Measurements from ENCODE around the gene MAP2K6.

MAP2K6 gene

DNA sequence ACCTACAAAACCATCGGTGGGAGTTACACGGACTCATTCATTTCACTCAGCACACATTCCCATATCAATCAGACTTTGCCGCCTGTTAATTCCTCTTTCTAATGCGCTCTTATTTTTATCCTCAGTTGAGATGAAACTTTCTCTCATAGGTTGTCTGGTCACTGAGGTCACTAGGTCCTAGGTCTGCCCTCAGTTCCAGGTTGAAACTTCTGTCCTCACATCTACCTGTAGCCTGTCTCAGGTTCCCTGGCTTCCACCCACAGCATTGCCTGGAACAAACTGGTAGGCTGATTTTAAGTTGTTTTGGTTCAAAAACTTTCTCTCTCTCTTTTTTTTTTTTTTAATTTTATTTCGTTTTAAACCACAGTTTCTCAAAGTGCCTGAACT, 119.7 kb downstream of the MAP2K6 start:
- TF ChIP-seq POLR2A (IDR thresholded peaks at IDR 0.05; ENCODE audit: low read depth, low read length): no peak
- TF ChIP-seq POU2F2 (IDR thresholded peaks at IDR 0.05; ENCODE audit: low read depth, low read length): no peak
- TF ChIP-seq SPI1 (IDR thresholded peaks at IDR 0.05; ENCODE audit: low read depth, low read length): no peak
- no peak for TF ChIP-seq POLR2AphosphoS5 (IDR thresholded peaks at IDR 0.05; ENCODE audit: low read depth, low read length)
- TF ChIP-seq PAX5 (IDR thresholded peaks at IDR 0.05; ENCODE audit: insufficient read depth, low read length, severe bottlenecking): no peak
- TF ChIP-seq TAF1 (IDR thresholded peaks at IDR 0.05; ENCODE audit: low read depth, low read length): no peak
- FAIRE-seq: no peak

DNA sequence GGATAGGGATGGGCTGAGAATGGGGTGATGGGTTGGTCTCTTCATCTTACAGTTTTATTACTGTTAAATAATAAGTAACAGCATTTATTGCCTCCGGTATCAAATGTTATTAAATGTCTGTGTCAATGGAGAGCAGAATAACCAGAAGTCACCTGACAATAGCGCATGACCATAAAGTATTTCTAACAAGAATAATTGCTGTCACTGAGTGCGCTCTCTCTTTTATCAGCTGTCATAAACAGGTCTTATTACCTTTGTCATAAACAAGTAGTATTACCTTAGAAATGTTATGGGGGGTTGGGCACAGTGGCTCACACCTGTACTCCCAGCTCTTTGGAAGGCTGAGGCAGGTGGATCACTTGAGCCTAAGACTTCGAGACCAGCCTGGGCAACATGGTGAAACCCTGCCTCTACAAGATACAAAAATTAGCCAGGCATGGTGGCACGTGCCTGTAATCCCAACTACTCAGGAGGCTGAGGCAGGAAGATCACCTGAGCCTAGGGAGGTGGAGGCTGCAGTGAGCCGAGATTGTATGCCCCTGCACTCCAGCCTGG, 120.6 kb downstream of the MAP2K6 start:
- FAIRE-seq: no peak
- no peak for DNase-seq (ENCODE audit: insufficient read length, low spot score)
- no peak for TF ChIP-seq SPI1 (IDR thresholded peaks at IDR 0.05; ENCODE audit: low read depth, low read length)
- no peak for TF ChIP-seq POLR2AphosphoS5 (IDR thresholded peaks at IDR 0.05; ENCODE audit: low read depth, low read length)
- no peak for TF ChIP-seq TAF1 (IDR thresholded peaks at IDR 0.05; ENCODE audit: low read depth, low read length)
- no peak for TF ChIP-seq POLR2A (IDR thresholded peaks at IDR 0.05; ENCODE audit: low read depth, low read length)
- TF ChIP-seq PAX5 (IDR thresholded peaks at IDR 0.05; ENCODE audit: insufficient read depth, low read length, severe bottlenecking): no peak
- TF ChIP-seq POU2F2 (IDR thresholded peaks at IDR 0.05; ENCODE audit: low read depth, low read length): no peak

More for the DNA sequence above, 119.7 kb downstream of the MAP2K6 start:
- no peak for DNase-seq (ENCODE audit: insufficient read length, low spot score)

DNA sequence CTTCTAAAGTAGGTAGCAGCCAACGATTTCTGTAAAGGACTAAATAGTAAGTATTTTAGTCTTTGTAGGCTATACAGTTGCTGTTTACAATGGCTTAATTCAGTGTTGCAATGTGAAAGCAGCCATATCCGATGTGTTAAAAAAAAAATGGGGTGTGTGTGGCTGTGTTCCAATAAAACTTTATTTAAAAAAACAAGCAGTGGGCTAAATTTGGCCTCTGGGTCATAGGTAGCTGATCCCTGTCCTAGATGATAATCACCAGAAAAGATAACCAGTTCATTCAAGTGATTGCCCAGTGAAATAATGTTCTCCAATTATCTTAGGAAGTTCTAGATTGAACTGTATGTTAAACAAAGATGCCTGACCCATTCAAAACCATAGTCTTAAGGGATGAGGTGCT, 124.3 kb downstream of the MAP2K6 start:
- no peak for TF ChIP-seq POU2F2 (IDR thresholded peaks at IDR 0.05; ENCODE audit: low read depth, low read length)
- TF ChIP-seq POLR2AphosphoS5 (IDR thresholded peaks at IDR 0.05; ENCODE audit: low read depth, low read length): no peak
- no peak for TF ChIP-seq POLR2A (IDR thresholded peaks at IDR 0.05; ENCODE audit: low read depth, low read length)
- no peak for TF ChIP-seq SPI1 (IDR thresholded peaks at IDR 0.05; ENCODE audit: low read depth, low read length)
- no peak for TF ChIP-seq TAF1 (IDR thresholded peaks at IDR 0.05; ENCODE audit: low read depth, low read length)
- TF ChIP-seq PAX5 (IDR thresholded peaks at IDR 0.05; ENCODE audit: insufficient read depth, low read length, severe bottlenecking): no peak
- DNase-seq (ENCODE audit: insufficient read length, low spot score): no peak
- no peak for FAIRE-seq

GRCh38 chr17:69539274-69539673, 124.8 kb downstream of the MAP2K6 start:
- no peak for DNase-seq (ENCODE audit: insufficient read length, low spot score)
- TF ChIP-seq SPI1 (IDR thresholded peaks at IDR 0.05; ENCODE audit: low read depth, low read length): no peak
- no peak for TF ChIP-seq POU2F2 (IDR thresholded peaks at IDR 0.05; ENCODE audit: low read depth, low read length)
- no peak for TF ChIP-seq PAX5 (IDR thresholded peaks at IDR 0.05; ENCODE audit: insufficient read depth, low read length, severe bottlenecking)
- TF ChIP-seq POLR2A (IDR thresholded peaks at IDR 0.05; ENCODE audit: low read depth, low read length): no peak
- no peak for TF ChIP-seq TAF1 (IDR thresholded peaks at IDR 0.05; ENCODE audit: low read depth, low read length)
- TF ChIP-seq POLR2AphosphoS5 (IDR thresholded peaks at IDR 0.05; ENCODE audit: low read depth, low read length): no peak
- no peak for FAIRE-seq

- no peak for FAIRE-seq
- no peak for DNase-seq (ENCODE audit: insufficient read length, low spot score)
- TF ChIP-seq POLR2AphosphoS5 (IDR thresholded peaks at IDR 0.05; ENCODE audit: low read depth, low read length): no peak
- no peak for TF ChIP-seq POU2F2 (IDR thresholded peaks at IDR 0.05; ENCODE audit: low read depth, low read length)
- TF ChIP-seq POLR2A (IDR thresholded peaks at IDR 0.05; ENCODE audit: low read depth, low read length): no peak
- TF ChIP-seq TAF1 (IDR thresholded peaks at IDR 0.05; ENCODE audit: low read depth, low read length): no peak
- TF ChIP-seq PAX5 (IDR thresholded peaks at IDR 0.05; ENCODE audit: insufficient read depth, low read length, severe bottlenecking): no peak
- no peak for TF ChIP-seq SPI1 (IDR thresholded peaks at IDR 0.05; ENCODE audit: low read depth, low read length)
These were observed 125.4 kb downstream of the MAP2K6 start for GRCh38 chr17:69539781-69540319.

- no peak for TF ChIP-seq POU2F2 (IDR thresholded peaks at IDR 0.05; ENCODE audit: low read depth, low read length)
- TF ChIP-seq SPI1 (IDR thresholded peaks at IDR 0.05; ENCODE audit: low read depth, low read length): no peak
- no peak for TF ChIP-seq POLR2AphosphoS5 (IDR thresholded peaks at IDR 0.05; ENCODE audit: low read depth, low read length)
- TF ChIP-seq PAX5 (IDR thresholded peaks at IDR 0.05; ENCODE audit: insufficient read depth, low read length, severe bottlenecking): no peak
- DNase-seq (ENCODE audit: insufficient read length, low spot score) (no peak), FAIRE-seq (no peak)
These were observed 125.9 kb downstream of the MAP2K6 start for GRCh38 chr17:69540356-69540755.

- TF ChIP-seq SPI1 (IDR thresholded peaks at IDR 0.05; ENCODE audit: low read depth, low read length): no peak
- TF ChIP-seq PAX5 (IDR thresholded peaks at IDR 0.05; ENCODE audit: insufficient read depth, low read length, severe bottlenecking): no peak
- no peak for TF ChIP-seq POU2F2 (IDR thresholded peaks at IDR 0.05; ENCODE audit: low read depth, low read length)
- TF ChIP-seq POLR2AphosphoS5 (IDR thresholded peaks at IDR 0.05; ENCODE audit: low read depth, low read length): no peak
- no peak for TF ChIP-seq POLR2A (IDR thresholded peaks at IDR 0.05; ENCODE audit: low read depth, low read length)
- no peak for TF ChIP-seq TAF1 (IDR thresholded peaks at IDR 0.05; ENCODE audit: low read depth, low read length)
- FAIRE-seq (peak; percentile 43), DNase-seq (ENCODE audit: insufficient read length, low spot score) (no peak)
These were observed 132.7 kb downstream of the MAP2K6 start for GRCh38 chr17:69547230-69547629.

DNA sequence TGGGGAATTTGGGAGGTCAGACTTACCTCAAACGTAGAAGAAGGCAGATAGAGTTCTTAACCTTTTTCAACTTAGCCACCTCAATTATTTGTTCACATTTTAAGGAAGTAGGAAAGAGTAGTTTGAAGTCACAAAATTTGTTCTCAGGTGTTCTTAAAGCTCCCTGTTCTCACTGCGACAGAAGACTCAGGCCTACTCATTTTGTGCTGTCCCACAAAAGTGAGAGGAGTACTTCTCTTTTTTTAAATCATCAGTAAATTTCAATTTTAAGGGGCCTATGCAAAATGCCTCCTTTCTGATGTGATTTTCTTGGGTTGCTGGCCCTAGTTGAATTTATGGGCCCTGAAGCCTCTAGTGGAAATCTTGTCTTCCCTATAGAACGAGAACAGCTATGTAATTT, 133.4 kb downstream of the MAP2K6 start:
- DNase-seq (ENCODE audit: insufficient read length, low spot score) (no peak), FAIRE-seq (peak; percentile 69)
- TF ChIP-seq POU2F2 (IDR thresholded peaks at IDR 0.05; ENCODE audit: low read depth, low read length) (peak; percentile 34; the same call in 1 of the 2 replicates), TAF1 (IDR thresholded peaks at IDR 0.05; ENCODE audit: low read depth, low read length) (no peak), POLR2A (IDR thresholded peaks at IDR 0.05; ENCODE audit: low read depth, low read length) (no peak), SPI1 (IDR thresholded peaks at IDR 0.05; ENCODE audit: low read depth, low read length) (peak; percentile 78), POLR2AphosphoS5 (IDR thresholded peaks at IDR 0.05; ENCODE audit: low read depth, low read length) (no peak), PAX5 (IDR thresholded peaks at IDR 0.05; ENCODE audit: insufficient read depth, low read length, severe bottlenecking) (no peak)

- DNase-seq (ENCODE audit: insufficient read length, low spot score) (no peak), FAIRE-seq (peak; percentile 23)
- no peak for TF ChIP-seq POLR2AphosphoS5 (IDR thresholded peaks at IDR 0.05; ENCODE audit: low read depth, low read length)
- TF ChIP-seq POU2F2 (IDR thresholded peaks at IDR 0.05; ENCODE audit: low read depth, low read length): no peak
- no peak for TF ChIP-seq TAF1 (IDR thresholded peaks at IDR 0.05; ENCODE audit: low read depth, low read length)
- no peak for TF ChIP-seq POLR2A (IDR thresholded peaks at IDR 0.05; ENCODE audit: low read depth, low read length)
- no peak for TF ChIP-seq PAX5 (IDR thresholded peaks at IDR 0.05; ENCODE audit: insufficient read depth, low read length, severe bottlenecking)
- no peak for TF ChIP-seq SPI1 (IDR thresholded peaks at IDR 0.05; ENCODE audit: low read depth, low read length)
These were observed 136.9 kb downstream of the MAP2K6 start for GRCh38 chr17:69551212-69552010.

Measured in GM12891 (cell line).